ENCODE data around the gene GRWD1.

GRWD1 gene

DNA sequence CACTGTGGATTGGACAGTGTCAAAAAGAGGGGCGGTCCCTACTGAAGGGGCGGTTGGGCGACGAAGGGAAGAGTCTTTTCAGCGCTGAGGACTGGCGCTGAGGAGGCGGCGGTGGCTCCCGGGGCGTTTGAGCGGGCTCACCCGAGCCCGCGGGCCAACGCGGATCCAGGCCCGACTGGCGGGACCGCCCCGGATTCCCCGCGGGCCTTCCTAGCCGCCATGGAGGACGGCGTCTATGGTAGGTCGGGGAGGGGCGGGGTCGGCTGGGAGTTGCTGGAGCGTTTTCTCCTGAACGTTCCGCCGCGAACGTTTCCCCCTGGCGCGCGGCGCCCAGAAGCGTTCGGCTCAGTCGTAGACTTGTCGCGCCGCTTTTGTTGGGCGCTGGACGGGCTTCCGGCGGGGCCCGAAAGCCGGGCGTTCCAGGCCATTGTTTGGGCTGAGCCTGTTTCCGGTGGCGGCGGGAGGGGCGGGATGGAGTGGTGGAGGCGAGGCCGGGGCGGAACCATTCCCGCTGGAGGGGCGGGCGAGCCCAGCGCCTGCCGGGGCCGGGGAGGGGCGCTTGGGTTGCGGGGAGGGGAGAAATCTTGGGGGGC lies 23.6 kb downstream of the GRWD1 start, which contains the start of gene CYTH2:
CYTH2 (plus strand) TSS at position 81 of the 593 bp plus-strand sequence; CDS start at position 220, 139 bp downstream.
- H3K4me3 ChIP-seq (ENCODE audit: insufficient read depth, low read length, poor library complexity, severe bottlenecking), result peak within 1 kb of the TSS; percentile 79
- H3K9me2 ChIP-seq (replicated peaks; ENCODE audit: insufficient read depth, low read length), result no peaks in the 10 kb centered on the region
- no peaks in the 10 kb centered on the region for H3K27me3 ChIP-seq (ENCODE audit: low read length)
- H4K20me1 ChIP-seq (ENCODE audit: low read depth, low read length), result no peaks in the 10 kb centered on the region
- peaks cover 7% of the 10 kb centered on the region; the same call in 1 of the 2 replicates for H3F3A ChIP-seq (ENCODE audit: insufficient read depth)
- H3K79me2 ChIP-seq (ENCODE audit: insufficient read depth, low read length), result 0 out of 2 replicates have a peak, but pooled peaks cover 3% of the 10 kb centered on the region
- no peaks in the 10 kb centered on the region for H3K9me3 ChIP-seq (ENCODE audit: insufficient read depth, low read length)
- peak within 1 kb of the TSS; percentile 63 for H3K4me2 ChIP-seq (ENCODE audit: low read depth, low read length, poor library complexity, severe bottlenecking)
- H3K9ac ChIP-seq (ENCODE audit: low read length), result peak within 1 kb of the TSS; percentile 92
- no peak for TF ChIP-seq EZH2phosphoT487 (conservative IDR thresholded peaks at IDR 0.05; ENCODE audit: low read length)
- TF ChIP-seq, protein P1, sequence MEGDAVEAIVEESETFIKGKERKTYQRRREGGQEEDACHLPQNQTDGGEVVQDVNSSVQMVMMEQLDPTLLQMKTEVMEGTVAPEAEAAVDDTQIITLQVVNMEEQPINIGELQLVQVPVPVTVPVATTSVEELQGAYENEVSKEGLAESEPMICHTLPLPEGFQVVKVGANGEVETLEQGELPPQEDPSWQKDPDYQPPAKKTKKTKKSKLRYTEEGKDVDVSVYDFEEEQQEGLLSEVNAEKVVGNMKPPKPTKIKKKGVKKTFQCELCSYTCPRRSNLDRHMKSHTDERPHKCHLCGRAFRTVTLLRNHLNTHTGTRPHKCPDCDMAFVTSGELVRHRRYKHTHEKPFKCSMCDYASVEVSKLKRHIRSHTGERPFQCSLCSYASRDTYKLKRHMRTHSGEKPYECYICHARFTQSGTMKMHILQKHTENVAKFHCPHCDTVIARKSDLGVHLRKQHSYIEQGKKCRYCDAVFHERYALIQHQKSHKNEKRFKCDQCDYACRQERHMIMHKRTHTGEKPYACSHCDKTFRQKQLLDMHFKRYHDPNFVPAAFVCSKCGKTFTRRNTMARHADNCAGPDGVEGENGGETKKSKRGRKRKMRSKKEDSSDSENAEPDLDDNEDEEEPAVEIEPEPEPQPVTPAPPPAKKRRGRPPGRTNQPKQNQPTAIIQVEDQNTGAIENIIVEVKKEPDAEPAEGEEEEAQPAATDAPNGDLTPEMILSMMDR (IDR thresholded peaks at IDR 0.05; ENCODE audit: insufficient read depth, low read length, poor library complexity, severe bottlenecking), result no peak
- H2AFZ ChIP-seq (ENCODE audit: low read depth, low read length, severe bottlenecking), result peak within 1 kb of the TSS; percentile 58
- H3K36me3 ChIP-seq (ENCODE audit: low read length), result no peaks in the 10 kb centered on the region
- H3K27ac ChIP-seq (ENCODE audit: low read depth, low read length), result peak within 1 kb of the TSS; percentile 71

DNA sequence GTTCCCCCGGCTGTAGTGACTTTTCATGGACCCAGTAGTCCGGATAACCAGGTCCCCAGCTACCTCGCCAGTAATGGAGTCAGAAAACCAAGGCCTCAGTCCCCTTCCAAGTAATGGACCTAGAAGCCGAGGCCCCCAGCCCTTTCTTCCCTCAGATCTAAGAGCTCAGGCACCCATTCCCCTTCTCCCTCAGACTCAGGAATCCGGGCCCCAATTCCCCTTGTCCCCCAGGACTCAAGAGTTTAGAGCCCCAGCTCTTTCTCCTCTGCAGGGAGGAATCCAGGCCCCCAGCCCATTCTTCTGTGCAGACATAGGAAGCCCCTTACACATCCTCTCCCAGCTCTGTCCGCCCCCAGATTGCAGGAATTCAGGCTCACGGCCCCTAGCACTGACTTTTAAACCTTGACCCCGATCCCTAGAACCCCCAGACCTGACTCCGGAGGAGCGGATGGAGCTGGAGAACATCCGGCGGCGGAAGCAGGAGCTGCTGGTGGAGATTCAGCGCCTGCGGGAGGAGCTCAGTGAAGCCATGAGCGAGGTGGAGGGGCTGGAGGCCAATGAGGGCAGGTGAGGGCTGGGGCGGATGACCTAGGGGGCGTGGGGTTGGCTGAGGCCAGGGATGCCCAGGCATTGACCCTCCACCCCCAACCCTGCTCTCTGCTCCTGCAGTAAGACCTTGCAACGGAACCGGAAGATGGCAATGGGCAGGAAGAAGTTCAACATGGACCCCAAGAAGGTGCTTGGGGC lies 24.3 kb downstream of the GRWD1 start:
- Histone ChIP-seq H3K4me2 (ENCODE audit: low read depth, low read length, poor library complexity, severe bottlenecking) (peak overlapping the region; percentile 63), H3K36me3 (ENCODE audit: low read length) (no peaks in the 10 kb centered on the region), H3K9ac (ENCODE audit: low read length) (peak overlapping the region; percentile 92), H3K9me2 (replicated peaks; ENCODE audit: insufficient read depth, low read length) (no peaks in the 10 kb centered on the region), H4K20me1 (ENCODE audit: low read depth, low read length) (no peaks in the 10 kb centered on the region), H2AFZ (ENCODE audit: low read depth, low read length, severe bottlenecking) (no peak overlapping the region), H3K27ac (ENCODE audit: low read depth, low read length) (peak overlapping the region; percentile 71; the same call in 1 of the 2 replicates), H3K27me3 (ENCODE audit: low read length) (no peaks in the 10 kb centered on the region), H3K9me3 (ENCODE audit: insufficient read depth, low read length) (no peaks in the 10 kb centered on the region), H3K4me3 (ENCODE audit: insufficient read depth, low read length, poor library complexity, severe bottlenecking) (peak overlapping the region; percentile 79), H3F3A (ENCODE audit: insufficient read depth) (peaks cover 5% of the 10 kb centered on the region; the same call in 1 of the 2 replicates), H3K79me2 (ENCODE audit: insufficient read depth, low read length) (0 out of 2 replicates have a peak, but pooled peaks cover 3% of the 10 kb centered on the region)
- no peak for TF ChIP-seq EZH2phosphoT487 (conservative IDR thresholded peaks at IDR 0.05; ENCODE audit: low read length)
- TF ChIP-seq, protein P1 (IDR thresholded peaks at IDR 0.05; ENCODE audit: insufficient read depth, low read length, poor library complexity, severe bottlenecking), result no peak

DNA sequence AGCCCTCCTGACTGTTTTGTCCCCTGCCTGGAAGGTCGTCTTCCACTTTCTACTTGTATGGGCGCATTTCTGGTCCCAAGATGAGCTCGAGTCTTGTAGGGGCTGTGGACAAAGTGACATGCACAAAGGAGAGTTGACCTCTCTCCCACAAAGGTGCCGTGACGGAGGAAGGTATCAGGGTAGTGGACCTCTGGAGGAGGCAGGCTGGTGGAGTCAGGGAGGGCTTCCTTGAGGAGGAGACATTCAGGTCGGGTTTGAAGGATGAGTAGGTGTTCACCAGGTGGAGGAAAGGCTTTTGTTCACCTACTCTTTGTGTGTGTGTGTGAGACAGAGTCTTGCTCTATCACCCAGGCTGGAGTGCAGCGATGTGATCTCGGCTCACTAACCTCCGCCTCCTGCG lies 25.1 kb downstream of the GRWD1 start:
- no peak overlapping the region for H3K4me2 ChIP-seq (ENCODE audit: low read depth, low read length, poor library complexity, severe bottlenecking)

More for the DNA sequence above, 25.1 kb downstream of the GRWD1 start:
- H3K36me3 ChIP-seq (ENCODE audit: low read length), result no peaks in the 10 kb centered on the region
- no peaks in the 10 kb centered on the region for H3K27me3 ChIP-seq (ENCODE audit: low read length)
- TF ChIP-seq EZH2phosphoT487 (conservative IDR thresholded peaks at IDR 0.05; ENCODE audit: low read length), result no peak
- TF ChIP-seq, protein P1 (IDR thresholded peaks at IDR 0.05; ENCODE audit: insufficient read depth, low read length, poor library complexity, severe bottlenecking), result no peak
- H3K79me2 ChIP-seq (ENCODE audit: insufficient read depth, low read length), result 0 out of 2 replicates have a peak, but pooled peaks cover 3% of the 10 kb centered on the region
- H3K9me3 ChIP-seq (ENCODE audit: insufficient read depth, low read length), result no peaks in the 10 kb centered on the region
- H3K9ac ChIP-seq (ENCODE audit: low read length), result no peak overlapping the region
- H3K4me3 ChIP-seq (ENCODE audit: insufficient read depth, low read length, poor library complexity, severe bottlenecking), result no peak overlapping the region
- no peak overlapping the region for H2AFZ ChIP-seq (ENCODE audit: low read depth, low read length, severe bottlenecking)
- H3K9me2 ChIP-seq (replicated peaks; ENCODE audit: insufficient read depth, low read length), result no peaks in the 10 kb centered on the region
- H3F3A ChIP-seq (ENCODE audit: insufficient read depth), result no peaks in the 10 kb centered on the region
- no peaks in the 10 kb centered on the region for H4K20me1 ChIP-seq (ENCODE audit: low read depth, low read length)
- no peak overlapping the region for H3K27ac ChIP-seq (ENCODE audit: low read depth, low read length)

Measured in SU-DHL-6 (cell line).